Embryonic facial prominence (tissue), 1 donor: ENCODE measurements around the gene KYNU.
"Not testable (repeated sequence)": the region's sequence is repeated elsewhere in the genome, so short reads cannot be mapped to it uniquely, and the experiment has no call there.

Experiments used
- DNase-seq: peaks from one replicate; pipeline ENCODE4 v3.0.0-alpha.2; 2016; ENCODE audit errors: extremely low spot score

KYNU gene

GRCh38 chr2:143088388-143088787 is 210.9 kb downstream of the KYNU start:
- DNase-seq = no peak

GRCh38 chr2:143089520-143089919 is 212.1 kb downstream of the KYNU start:
- not testable (repeated sequence) for DNase-seq
